ENCODE data around the gene TMEM237.

TMEM237 gene

DNA sequence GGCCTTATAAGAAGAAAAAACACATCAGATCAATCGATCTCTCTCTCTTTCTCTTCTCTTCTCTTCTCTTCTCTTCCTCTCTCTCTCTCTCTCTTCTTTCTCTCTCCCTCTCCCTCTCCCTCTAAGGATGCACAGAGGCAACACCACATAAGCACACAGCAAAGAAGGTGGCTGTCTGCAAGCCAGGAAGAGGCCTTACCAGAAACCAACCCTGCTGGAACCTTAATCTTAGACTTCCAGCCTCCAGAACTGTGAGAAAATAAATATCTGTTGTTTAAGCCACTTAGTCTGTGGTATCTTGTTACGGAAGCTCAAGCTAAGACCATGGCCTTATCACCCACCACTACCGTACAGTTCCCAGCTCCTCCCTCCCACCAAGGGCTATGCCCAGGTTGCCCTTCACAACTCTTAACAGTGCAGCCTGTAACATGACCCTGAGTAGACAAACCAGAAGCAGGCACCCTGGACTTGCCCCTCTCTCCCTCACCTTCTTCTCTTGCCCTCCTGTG is 25.2 kb upstream of the TMEM237 start:
- H3K9ac ChIP-seq (ENCODE audit: low read length): no peak overlapping the region
- H3K4me1 ChIP-seq (ENCODE audit: insufficient read depth, low read length, severe bottlenecking): no peaks in the 10 kb centered on the region
- no peak overlapping the region for H2AFZ ChIP-seq (ENCODE audit: low read length)
- H3K9me3 ChIP-seq (ENCODE audit: low read length): no peaks in the 10 kb centered on the region
- TF ChIP-seq EZH2 (IDR thresholded peaks at IDR 0.05; ENCODE audit: borderline replicate concordance, low read length): no peak
- TF ChIP-seq, protein P1, sequence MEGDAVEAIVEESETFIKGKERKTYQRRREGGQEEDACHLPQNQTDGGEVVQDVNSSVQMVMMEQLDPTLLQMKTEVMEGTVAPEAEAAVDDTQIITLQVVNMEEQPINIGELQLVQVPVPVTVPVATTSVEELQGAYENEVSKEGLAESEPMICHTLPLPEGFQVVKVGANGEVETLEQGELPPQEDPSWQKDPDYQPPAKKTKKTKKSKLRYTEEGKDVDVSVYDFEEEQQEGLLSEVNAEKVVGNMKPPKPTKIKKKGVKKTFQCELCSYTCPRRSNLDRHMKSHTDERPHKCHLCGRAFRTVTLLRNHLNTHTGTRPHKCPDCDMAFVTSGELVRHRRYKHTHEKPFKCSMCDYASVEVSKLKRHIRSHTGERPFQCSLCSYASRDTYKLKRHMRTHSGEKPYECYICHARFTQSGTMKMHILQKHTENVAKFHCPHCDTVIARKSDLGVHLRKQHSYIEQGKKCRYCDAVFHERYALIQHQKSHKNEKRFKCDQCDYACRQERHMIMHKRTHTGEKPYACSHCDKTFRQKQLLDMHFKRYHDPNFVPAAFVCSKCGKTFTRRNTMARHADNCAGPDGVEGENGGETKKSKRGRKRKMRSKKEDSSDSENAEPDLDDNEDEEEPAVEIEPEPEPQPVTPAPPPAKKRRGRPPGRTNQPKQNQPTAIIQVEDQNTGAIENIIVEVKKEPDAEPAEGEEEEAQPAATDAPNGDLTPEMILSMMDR (IDR thresholded peaks at IDR 0.05; ENCODE audit: low read length): no peak
- no peaks in the 10 kb centered on the region for H3K9me2 ChIP-seq (ENCODE audit: low read depth, low read length)
- no peak overlapping the region for H3K27ac ChIP-seq (ENCODE audit: low read depth, low read length, poor library complexity, severe bottlenecking)
- no peaks in the 10 kb centered on the region for H4K20me1 ChIP-seq (ENCODE audit: insufficient read depth, low read length)
- H3K4me2 ChIP-seq (ENCODE audit: low read length): no peak overlapping the region
- H3K36me3 ChIP-seq (ENCODE audit: insufficient read depth, low read length): no peaks in the 10 kb centered on the region
- no peak overlapping the region for H3K4me3 ChIP-seq (ENCODE audit: low read depth, low read length, poor library complexity, severe bottlenecking)
- H3F3A ChIP-seq (ENCODE audit: insufficient read depth, low read length): no peaks in the 10 kb centered on the region
- H3K27me3 ChIP-seq (ENCODE audit: insufficient read depth, low read length): no peaks in the 10 kb centered on the region
- no peaks in the 10 kb centered on the region for H3K79me2 ChIP-seq (ENCODE audit: insufficient read depth, low read length)

DNA sequence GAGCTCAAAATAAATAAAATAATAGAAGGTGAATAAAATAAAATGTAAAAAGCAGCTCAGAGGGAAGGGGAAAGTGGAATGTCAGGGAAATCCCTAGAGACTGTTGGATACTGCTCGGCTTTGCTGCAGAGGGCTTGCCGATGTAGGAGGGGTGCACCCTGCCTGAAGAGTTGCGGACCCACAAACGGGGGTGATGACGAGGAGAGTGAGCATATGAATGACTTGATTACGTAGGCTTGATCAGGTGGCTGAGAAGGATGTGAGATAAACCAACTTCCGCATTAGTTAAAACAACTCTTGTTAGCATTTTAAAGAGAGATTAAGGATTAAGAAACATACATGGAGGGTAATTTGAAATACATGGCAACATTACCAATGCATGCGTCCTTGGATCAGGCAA is 21.0 kb upstream of the TMEM237 start:
- Histone ChIP-seq H3K4me2 (ENCODE audit: low read length) (no peak overlapping the region), H3K27ac (ENCODE audit: low read depth, low read length, poor library complexity, severe bottlenecking) (no peak overlapping the region), H3K4me3 (ENCODE audit: low read depth, low read length, poor library complexity, severe bottlenecking) (no peak overlapping the region), H3K27me3 (ENCODE audit: insufficient read depth, low read length) (no peaks in the 10 kb centered on the region), H3K9me2 (ENCODE audit: low read depth, low read length) (no peaks in the 10 kb centered on the region), H3F3A (ENCODE audit: insufficient read depth, low read length) (no peaks in the 10 kb centered on the region), H3K36me3 (ENCODE audit: insufficient read depth, low read length) (no peaks in the 10 kb centered on the region), H3K4me1 (ENCODE audit: insufficient read depth, low read length, severe bottlenecking) (no peaks in the 10 kb centered on the region), H3K9ac (ENCODE audit: low read length) (no peak overlapping the region), H3K9me3 (ENCODE audit: low read length) (no peaks in the 10 kb centered on the region), H2AFZ (ENCODE audit: low read length) (no peak overlapping the region), H4K20me1 (ENCODE audit: insufficient read depth, low read length) (no peaks in the 10 kb centered on the region), H3K79me2 (ENCODE audit: insufficient read depth, low read length) (no peaks in the 10 kb centered on the region)
- no peak for TF ChIP-seq EZH2 (IDR thresholded peaks at IDR 0.05; ENCODE audit: borderline replicate concordance, low read length)
- TF ChIP-seq, protein P1 (IDR thresholded peaks at IDR 0.05; ENCODE audit: low read length): no peak

DNA sequence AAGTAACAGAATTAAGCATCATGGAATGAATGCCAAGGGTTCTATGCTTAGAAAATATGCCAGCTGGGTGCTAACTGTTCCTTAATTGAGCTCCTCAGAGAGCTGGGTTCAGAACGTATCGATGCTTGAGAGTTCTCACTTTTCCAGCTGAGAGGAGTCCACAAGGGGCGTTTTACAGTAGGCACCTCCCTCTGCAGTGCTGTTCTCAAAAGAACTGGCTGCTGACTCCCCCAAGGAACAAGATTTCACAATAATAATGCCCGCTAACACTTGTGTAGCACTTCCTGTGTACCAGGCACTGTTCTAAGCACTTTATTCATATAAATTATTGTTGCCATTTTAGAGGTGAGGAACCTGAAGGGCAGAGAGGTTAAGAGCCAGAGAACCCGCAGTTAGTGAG is 18.1 kb upstream of the TMEM237 start:
- no peak overlapping the region for H2AFZ ChIP-seq (ENCODE audit: low read length)

More for the DNA sequence above, 18.1 kb upstream of the TMEM237 start:
- no peaks in the 10 kb centered on the region for H3K4me1 ChIP-seq (ENCODE audit: insufficient read depth, low read length, severe bottlenecking)
- no peaks in the 10 kb centered on the region for H3K36me3 ChIP-seq (ENCODE audit: insufficient read depth, low read length)
- H4K20me1 ChIP-seq (ENCODE audit: insufficient read depth, low read length): no peaks in the 10 kb centered on the region
- H3K27ac ChIP-seq (ENCODE audit: low read depth, low read length, poor library complexity, severe bottlenecking): no peak overlapping the region
- H3K9me3 ChIP-seq (ENCODE audit: low read length): no peaks in the 10 kb centered on the region
- no peak overlapping the region for H3K4me2 ChIP-seq (ENCODE audit: low read length)
- no peaks in the 10 kb centered on the region for H3K27me3 ChIP-seq (ENCODE audit: insufficient read depth, low read length)
- H3K79me2 ChIP-seq (ENCODE audit: insufficient read depth, low read length): no peaks in the 10 kb centered on the region
- TF ChIP-seq, protein P1 (IDR thresholded peaks at IDR 0.05; ENCODE audit: low read length): no peak
- TF ChIP-seq EZH2 (IDR thresholded peaks at IDR 0.05; ENCODE audit: borderline replicate concordance, low read length): no peak
- no peak overlapping the region for H3K9ac ChIP-seq (ENCODE audit: low read length)
- no peaks in the 10 kb centered on the region for H3K9me2 ChIP-seq (ENCODE audit: low read depth, low read length)
- H3K4me3 ChIP-seq (ENCODE audit: low read depth, low read length, poor library complexity, severe bottlenecking): no peak overlapping the region
- H3F3A ChIP-seq (ENCODE audit: insufficient read depth, low read length): no peaks in the 10 kb centered on the region

All from OCI-LY1 (cell line).